ENCODE results near the gene C5orf24. TPM values are rescaled to one million over a fixed set of nuclear protein-coding genes. Genes with fewer than 3 reads are reported as not detected.
A peak's percentile ranks its signal among the peaks of the same experiment; 100 is the strongest.
"Not testable (repeated sequence)": the region's sequence is repeated elsewhere in the genome, so short reads cannot be mapped to it uniquely, and the experiment has no call there.

The C5orf24 gene
- 19.2 and 22.0 TPM in 2 replicates for total RNA-seq (2014; rRNA removed; shearing (Covaris generic))

GRCh38 chr5:134845852-134846640 lies at the start of gene C5orf24:
TSS of gene C5orf24 (plus strand) at chr5:134845968. CDS start at chr5:134854901, 8,933 bp downstream.
- DNase-seq (ENCODE audit: low spot score): peak; percentile 95

- DNase-seq (ENCODE audit: low spot score): no peak
These were observed 47.3 kb upstream of the C5orf24 start for GRCh38 chr5:134798468-134798867.

GRCh38 chr5:134803821-134804220 lies 41.9 kb upstream of the C5orf24 start:
- no peak for DNase-seq (ENCODE audit: low spot score)

- no peak for DNase-seq (ENCODE audit: low spot score)
These were observed 32.4 kb upstream of the C5orf24 start for GRCh38 chr5:134813407-134813806.

- no peak for DNase-seq (ENCODE audit: low spot score)
These were observed 31.9 kb upstream of the C5orf24 start for GRCh38 chr5:134813827-134814226.

- DNase-seq (ENCODE audit: low spot score): no peak
These were observed 28.8 kb upstream of the C5orf24 start for GRCh38 chr5:134817006-134817405.

GRCh38 chr5:134818776-134819175 lies 27.0 kb upstream of the C5orf24 start:
- DNase-seq (ENCODE audit: low spot score): no peak

GRCh38 chr5:134819407-134819963 lies 26.3 kb upstream of the C5orf24 start:
- no peak for DNase-seq (ENCODE audit: low spot score)

GRCh38 chr5:134821841-134822240 lies 23.9 kb upstream of the C5orf24 start:
- no peak for DNase-seq (ENCODE audit: low spot score)

GRCh38 chr5:134824681-134825080 lies 21.1 kb upstream of the C5orf24 start:
- no peak for DNase-seq (ENCODE audit: low spot score)

GRCh38 chr5:134825212-134825611 lies 20.6 kb upstream of the C5orf24 start:
- DNase-seq (ENCODE audit: low spot score): no peak

- DNase-seq (ENCODE audit: low spot score): no peak
These were observed 12.3 kb upstream of the C5orf24 start for GRCh38 chr5:134833340-134834032.

GRCh38 chr5:134835623-134836022 lies 10.1 kb upstream of the C5orf24 start:
- DNase-seq (ENCODE audit: low spot score): no peak

- no peak for DNase-seq (ENCODE audit: low spot score)
These were observed 8.1 kb upstream of the C5orf24 start for GRCh38 chr5:134837530-134838181.

- not testable (repeated sequence) for DNase-seq (ENCODE audit: low spot score)
These were observed 7.4 kb upstream of the C5orf24 start for GRCh38 chr5:134838361-134838760.

- DNase-seq (ENCODE audit: low spot score): no peak
These were observed 5.0 kb upstream of the C5orf24 start for GRCh38 chr5:134840811-134841210.

GRCh38 chr5:134844252-134844651 lies 1.5 kb upstream of the C5orf24 start:
- DNase-seq (ENCODE audit: low spot score): no peak

- DNase-seq (ENCODE audit: low spot score): no peak
These were observed 375 bp upstream of the C5orf24 start for GRCh38 chr5:134845335-134845851.

GRCh38 chr5:134846641-134846960 lies 833 bp downstream of the C5orf24 start:
- DNase-seq (ENCODE audit: low spot score): peak; percentile 52

GRCh38 chr5:134849434-134849933 lies 3.7 kb downstream of the C5orf24 start:
- DNase-seq (ENCODE audit: low spot score): not testable (repeated sequence)

- DNase-seq (ENCODE audit: low spot score): no peak
These were observed 5.6 kb downstream of the C5orf24 start for GRCh38 chr5:134851307-134851923.
